ENCODE measurements around the gene MAD1L1. TPM values are rescaled to one million over a fixed set of nuclear protein-coding genes. Genes with fewer than 3 reads are reported as not detected.

MAD1L1 gene
- total RNA-seq, 1 experiment from 2014 or later: 163 TPM

DNA sequence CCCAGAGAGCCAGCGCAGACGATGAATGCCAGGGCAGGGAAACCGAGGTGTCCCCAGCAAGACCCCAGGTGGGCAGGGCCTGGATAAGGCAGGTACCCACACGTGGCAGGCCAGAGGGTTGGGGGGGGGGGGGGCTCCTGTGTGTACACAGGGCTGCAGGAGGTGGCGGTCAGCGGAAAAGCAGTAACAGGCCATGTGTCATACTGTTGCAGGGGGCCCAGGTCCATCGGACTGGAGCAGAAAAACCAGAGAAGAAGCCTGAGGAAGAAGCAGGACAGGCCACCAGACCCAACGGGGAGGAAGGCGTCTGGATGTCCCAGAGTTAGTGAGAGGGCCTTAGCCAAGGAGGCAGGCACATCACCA, 116.3 kb downstream of the MAD1L1 start:
- DNase-seq (ENCODE audit: low spot score): no peak
- in situ Hi-C loops (cut with HindIII; ENCODE audit: low sequenced_read_pairs): no loop called here

DNA sequence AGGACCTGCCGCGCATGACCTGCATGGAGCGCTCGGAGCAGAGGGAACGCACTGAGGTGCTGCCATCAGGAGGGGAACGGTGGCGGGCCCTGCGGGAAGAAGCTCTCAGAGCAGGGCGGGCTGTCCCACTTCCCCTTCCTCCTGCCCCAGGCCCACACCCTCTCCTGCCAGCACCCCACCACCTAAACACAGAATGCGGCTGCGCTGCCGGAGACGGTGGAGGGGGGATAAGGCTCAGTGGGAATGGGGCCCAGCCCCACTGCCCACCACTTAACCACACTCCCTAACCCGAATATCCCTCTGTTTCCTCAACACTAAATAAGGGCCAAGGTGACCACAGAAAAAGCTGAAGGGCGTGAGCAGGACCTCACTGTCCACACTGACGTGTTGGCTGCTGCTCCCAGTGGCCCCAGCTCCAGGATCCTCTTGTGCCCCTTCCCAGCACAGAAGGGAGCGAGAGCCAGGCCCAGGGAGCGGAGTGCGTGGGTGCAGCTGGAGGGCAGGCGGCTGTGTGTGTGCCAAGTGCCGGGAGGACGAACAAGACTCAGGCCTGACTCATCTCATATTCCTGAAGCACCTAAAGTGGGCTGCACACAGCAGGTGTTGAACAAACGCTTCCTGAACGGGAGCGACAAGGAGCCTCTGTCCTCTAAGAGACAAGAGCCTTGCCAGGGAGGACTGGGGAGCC, 116.8 kb downstream of the MAD1L1 start:
- in situ Hi-C loops (cut with HindIII; ENCODE audit: low sequenced_read_pairs): no loop called here
- no peak for DNase-seq (ENCODE audit: low spot score)

GRCh38 chr7:2114926-2115759, 117.6 kb downstream of the MAD1L1 start:
- in situ Hi-C loops (cut with HindIII; ENCODE audit: low sequenced_read_pairs): no loop called here
- no peak for DNase-seq (ENCODE audit: low spot score)

- in situ Hi-C loops (cut with HindIII; ENCODE audit: low sequenced_read_pairs): no loop called here
- DNase-seq (ENCODE audit: low spot score): no peak
Measured at GRCh38 chr7:2114052-2114451, 118.7 kb downstream of the MAD1L1 start.

DNA sequence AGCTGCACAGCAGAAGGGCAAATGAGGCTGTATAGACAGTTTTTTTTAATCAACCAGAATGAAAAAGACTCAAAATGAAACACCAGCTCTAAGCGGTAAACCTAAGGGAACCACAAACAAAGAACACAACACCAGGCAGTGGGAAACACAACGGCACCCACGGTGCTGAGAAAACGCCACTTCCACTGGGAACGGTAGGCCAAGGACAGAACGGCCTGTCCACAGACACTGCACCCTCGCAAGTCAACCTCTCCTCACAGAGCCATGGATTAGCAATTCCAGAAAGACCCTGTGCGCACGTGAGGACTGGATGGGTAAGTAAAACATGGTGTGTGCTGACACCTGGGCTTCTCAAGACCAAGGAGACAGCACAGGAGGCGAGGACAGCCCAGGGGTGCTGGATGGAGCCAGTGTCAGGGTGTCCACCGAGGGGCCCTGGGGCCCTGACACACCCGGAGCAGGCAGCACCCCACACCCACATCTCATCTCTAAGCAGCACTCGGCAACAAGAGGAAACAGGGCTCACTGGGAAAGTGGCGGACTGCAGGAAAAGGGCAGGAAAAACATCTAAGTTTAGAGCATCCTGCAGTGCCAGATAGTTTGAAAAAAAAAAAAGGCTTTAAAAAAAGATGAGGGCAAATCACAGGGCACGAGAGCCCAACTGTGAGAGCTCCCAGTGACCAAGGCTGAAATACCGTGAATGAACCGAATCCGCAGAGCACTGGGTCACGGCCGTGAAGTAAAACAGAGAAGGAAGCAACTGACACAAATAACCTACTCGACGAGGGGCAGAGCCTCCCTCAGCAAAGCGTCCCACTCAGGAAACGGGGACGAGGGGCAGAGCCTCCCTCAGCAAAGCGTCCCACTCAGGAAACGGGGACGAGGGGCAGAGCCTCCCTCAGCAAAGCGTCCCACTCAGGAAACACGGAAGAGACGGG, 120.2 kb downstream of the MAD1L1 start:
- in situ Hi-C loops (cut with HindIII; ENCODE audit: low sequenced_read_pairs): no loop called here
- DNase-seq (ENCODE audit: low spot score): no peak

DNA sequence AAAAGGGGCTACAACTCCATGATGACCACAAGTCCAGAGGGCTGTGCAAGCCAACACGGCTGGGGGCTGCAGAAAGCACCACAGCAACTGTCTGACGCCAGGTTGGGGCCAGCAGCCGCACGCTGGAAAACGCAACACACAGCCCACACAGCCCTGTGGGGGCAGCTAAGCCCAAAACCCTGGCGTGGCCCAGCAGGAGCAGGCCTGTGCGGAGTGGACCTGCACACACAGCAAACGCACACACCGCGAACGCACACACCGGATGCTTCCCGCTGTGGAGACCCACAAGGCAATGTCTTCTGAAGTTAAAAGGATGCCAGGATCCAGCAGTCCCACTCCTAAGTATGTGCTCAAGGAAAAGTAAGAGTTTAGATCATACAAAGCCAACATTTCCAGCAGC, 121.2 kb downstream of the MAD1L1 start:
- in situ Hi-C loops (cut with HindIII; ENCODE audit: low sequenced_read_pairs): no loop called here

DNA sequence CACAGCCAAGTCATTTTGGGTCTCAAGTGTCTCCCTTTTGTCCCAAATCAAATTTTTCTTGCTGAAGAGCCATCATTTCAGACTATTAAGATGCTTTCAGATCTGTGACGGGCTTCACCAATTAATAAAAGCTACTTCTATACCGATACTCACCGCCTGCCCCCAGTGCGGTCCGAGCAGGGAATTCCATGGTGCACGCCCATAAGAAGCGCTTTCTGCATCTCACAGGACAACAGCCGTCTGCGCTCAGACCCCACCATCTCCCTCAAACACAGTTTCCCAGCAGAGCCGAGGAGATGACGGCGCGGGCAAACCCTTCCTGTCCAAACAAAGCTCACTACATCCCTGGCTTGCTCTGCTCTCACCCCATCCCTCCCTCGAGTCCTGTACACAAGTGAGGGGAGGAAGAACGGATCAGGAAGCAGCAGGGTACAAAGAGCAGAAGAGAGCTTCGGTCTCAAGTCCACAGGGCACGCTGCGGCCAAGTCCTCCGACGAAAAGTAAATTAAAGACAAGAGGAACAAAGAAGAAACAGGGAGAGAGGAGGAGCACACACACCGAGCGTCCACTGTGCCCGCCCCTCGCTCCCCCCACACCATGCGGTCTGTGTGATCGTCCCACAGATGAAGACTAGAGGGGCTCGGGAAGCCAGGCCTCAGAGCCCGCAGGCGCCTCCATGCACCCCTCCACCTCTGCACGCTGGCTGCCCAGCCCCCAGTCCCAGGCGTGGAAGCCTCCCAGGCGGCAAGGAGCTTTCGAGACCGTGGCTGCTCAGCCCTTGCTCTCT, 121.9 kb downstream of the MAD1L1 start:
- no peak for DNase-seq (ENCODE audit: low spot score)
- in situ Hi-C loops (cut with HindIII; ENCODE audit: low sequenced_read_pairs): no loop called here

More for the DNA sequence above, 121.2 kb downstream of the MAD1L1 start:
- DNase-seq (ENCODE audit: low spot score): no peak

DNA sequence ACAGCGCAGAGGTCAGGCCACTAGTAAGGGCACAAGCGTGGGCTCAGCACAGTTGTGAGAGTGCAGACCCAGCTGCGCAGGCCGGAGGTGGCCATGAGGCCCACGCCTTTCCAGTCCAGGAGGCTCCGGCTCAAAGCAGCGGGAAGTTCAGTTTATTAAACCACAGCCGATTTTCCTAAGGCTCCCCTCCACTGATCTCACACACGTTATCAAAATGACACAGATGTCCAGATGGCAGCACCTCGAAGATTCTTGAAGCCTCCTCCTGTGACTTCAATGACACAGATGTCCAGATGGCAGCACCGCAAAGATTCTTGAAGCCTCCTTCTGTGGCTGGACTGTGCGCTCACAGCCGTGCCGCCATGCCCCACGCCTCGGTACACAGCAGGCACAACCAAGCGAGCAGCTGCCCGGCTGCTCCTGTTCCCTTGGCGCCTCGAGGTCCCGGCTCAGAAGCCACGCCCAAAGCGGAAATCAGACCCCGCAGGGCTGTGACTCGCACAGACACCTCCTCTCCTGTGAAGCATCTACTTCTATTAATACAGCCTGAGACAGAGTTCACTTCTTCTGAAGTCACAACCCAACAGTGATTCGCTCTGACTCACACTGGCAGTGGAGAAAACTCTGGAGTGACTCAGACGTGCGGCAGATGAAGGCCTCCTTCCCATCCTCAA, 122.7 kb downstream of the MAD1L1 start:
- in situ Hi-C loops (cut with HindIII; ENCODE audit: low sequenced_read_pairs): no loop called here
- DNase-seq (ENCODE audit: low spot score): no peak

GRCh38 chr7:2109251-2109872, 123.4 kb downstream of the MAD1L1 start:
- in situ Hi-C loops (cut with HindIII; ENCODE audit: low sequenced_read_pairs): no loop called here
- DNase-seq (ENCODE audit: low spot score): no peak

DNA sequence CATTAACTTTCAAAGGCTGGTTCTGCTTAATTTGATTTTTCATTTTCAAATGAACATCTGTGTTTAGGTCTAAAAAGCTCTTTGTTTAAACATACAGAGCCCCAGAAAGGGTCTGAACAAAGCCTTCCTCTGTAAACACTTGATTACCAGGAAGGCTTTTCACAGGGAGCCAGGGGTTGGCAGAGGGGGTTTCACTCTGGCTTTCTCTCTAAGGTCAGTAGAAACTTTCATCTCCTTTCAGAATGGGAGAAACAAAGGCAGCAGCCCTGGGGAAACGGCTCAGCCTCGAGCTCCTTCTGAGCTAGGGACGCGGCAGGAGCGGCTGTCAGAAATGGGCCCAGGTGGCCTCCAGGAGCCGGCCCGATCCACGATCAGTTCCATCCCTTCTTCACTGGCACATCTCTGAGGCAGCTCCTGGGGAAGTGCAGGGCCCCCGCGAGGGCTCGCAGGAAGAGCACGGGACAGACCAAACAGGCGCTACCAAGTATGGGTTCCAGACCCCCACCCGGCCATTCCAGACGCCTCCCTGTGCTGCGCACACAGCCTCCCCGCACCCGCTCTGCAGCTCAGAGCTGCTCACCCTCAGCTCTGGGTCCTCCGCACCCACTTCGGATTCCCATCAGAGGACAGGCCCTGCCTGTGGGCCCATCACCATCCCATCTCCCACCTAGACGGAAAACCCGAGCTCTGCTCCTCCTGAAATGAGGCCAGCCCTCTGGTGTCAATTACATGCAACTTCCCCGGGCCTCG, 124.1 kb downstream of the MAD1L1 start:
- no peak for DNase-seq (ENCODE audit: low spot score)
- in situ Hi-C loops (cut with HindIII; ENCODE audit: low sequenced_read_pairs): no loop called here

DNA sequence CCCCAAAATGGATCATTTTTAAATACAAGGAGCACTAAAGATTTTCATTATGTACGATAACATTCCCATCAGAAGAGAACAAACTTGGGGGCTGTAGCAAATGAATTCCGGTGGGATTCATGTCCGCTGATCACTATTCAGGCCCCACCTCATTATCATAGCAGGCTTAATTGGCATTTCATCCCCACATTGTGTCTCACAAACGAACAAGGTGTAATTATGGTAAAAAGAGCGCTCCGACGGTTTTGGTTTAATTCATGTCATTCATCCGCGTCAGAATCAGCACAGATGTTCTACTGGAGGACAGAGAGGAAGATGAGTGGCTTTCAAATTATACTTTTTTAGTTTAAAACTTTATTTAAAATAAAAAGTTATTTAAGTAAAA, 124.7 kb downstream of the MAD1L1 start:
- no peak for DNase-seq (ENCODE audit: low spot score)
- in situ Hi-C loops (cut with HindIII; ENCODE audit: low sequenced_read_pairs): no loop called here

- no peak for DNase-seq (ENCODE audit: low spot score)
- in situ Hi-C loops (cut with HindIII; ENCODE audit: low sequenced_read_pairs): no loop called here
Measured at GRCh38 chr7:2107386-2108070, 125.2 kb downstream of the MAD1L1 start.

- no peak for DNase-seq (ENCODE audit: low spot score)
- in situ Hi-C loops (cut with HindIII; ENCODE audit: low sequenced_read_pairs): no loop called here
Measured at GRCh38 chr7:2106924-2107323, 125.8 kb downstream of the MAD1L1 start.

GRCh38 chr7:2106440-2106839, 126.3 kb downstream of the MAD1L1 start:
- DNase-seq (ENCODE audit: low spot score): no peak
- in situ Hi-C loops (cut with HindIII; ENCODE audit: low sequenced_read_pairs): no loop called here

DNA sequence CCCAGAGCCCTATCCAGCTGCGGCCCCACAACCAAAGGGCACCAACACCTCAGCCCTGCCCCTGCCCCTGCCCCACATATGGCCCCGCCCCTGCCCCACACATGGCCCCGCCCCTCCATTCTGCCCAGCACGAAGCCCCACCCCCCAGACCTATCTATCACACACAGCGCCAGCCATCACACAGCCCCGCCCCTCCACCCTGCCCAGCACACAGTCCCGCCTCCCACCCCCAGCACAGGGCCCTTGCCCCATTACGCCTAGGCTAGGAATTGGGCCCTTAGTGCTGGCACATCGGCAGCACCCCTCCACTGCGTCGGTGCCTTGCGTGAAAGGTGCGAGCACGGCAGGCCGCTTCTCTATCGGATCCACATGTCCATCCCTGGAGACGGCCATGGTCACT, 126.8 kb downstream of the MAD1L1 start:
- DNase-seq (ENCODE audit: low spot score): no peak
- in situ Hi-C loops (cut with HindIII; ENCODE audit: low sequenced_read_pairs): no loop called here

DNA sequence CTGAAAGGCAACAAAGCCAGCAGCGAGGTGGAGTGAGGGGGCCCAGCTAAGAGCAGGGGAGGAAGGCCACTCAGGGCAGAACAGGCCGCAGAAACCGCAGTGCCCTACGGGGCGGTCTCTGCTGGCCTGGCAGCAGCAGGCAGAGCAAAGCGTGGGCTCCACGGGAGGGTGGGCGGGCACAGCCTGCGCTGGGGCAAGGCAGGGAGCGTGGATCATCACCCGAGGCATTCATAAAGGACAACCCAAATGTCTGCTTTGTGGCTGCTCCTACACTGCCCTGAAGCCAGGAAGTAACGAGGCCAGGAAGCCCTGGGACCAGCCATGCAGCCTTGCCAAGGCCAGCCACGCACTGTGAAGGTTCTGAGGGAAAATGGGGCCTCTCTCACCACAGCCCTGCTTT, 127.5 kb downstream of the MAD1L1 start:
- in situ Hi-C loops (cut with HindIII; ENCODE audit: low sequenced_read_pairs): no loop called here
- DNase-seq (ENCODE audit: low spot score): no peak

DNA sequence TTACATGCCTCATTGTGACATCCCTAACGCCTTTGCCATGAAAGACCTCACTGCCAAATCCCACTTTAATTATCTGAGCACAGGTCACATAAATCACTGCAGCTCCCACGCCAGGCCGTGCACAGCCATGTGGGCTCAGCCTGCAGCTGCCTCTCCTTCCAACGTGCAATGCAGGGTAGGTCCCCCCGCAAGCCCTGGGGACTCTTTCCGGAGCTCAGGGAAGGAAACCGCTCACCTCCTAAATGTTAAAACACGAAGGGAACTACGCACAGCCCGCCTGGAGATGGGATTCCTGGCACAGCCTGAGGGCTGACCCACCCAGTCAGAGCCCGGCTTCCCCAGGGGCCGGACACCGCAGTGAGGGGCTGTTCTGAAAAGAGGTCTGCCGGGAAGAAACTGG, 128.0 kb downstream of the MAD1L1 start:
- DNase-seq (ENCODE audit: low spot score): no peak
- in situ Hi-C loops (cut with HindIII; ENCODE audit: low sequenced_read_pairs): no loop called here

Data from G401 (cell line).